UCSD-AML1 (cell line): ENCODE results near the gene PRXL2A.
"Not testable (repeated sequence)": the region's sequence is repeated elsewhere in the genome, so short reads cannot be mapped to it uniquely, and the experiment has no call there.

Source experiments
- DNase-seq: peaks from one replicate; lab custom pipeline; 2025; ENCODE audit not compliant: unreplicated experiment; lab: John Stamatoyannopoulos, UW

Gene PRXL2A

GRCh38 chr10:80408242-80409101, at the start of gene PRXL2A:
TSS of gene PRXL2A (plus strand) at chr10:80408551. CDS start at chr10:80420468, 11,917 bp downstream.
- DNase-seq = no peak

DNA sequence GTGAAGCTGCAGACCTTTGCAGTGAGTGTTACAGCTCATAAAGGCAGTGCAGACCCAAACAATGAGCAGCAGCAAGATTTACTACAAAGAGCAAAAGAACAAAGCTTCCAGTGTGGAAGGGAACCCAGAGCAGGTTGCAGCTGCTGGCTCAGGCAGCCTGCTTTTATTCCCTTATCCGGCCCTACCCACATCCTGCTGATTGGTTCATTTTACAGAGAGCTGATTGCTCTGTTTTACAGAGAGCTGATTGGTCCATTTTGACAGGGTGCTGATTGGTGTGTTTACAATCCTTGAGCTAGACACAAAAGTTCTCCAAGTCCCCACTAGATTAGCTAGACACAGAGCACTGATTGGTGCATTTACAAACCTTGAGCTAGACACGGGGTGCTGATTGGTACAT, 49.4 kb upstream of the PRXL2A start:
- DNase-seq = not testable (repeated sequence)

DNA sequence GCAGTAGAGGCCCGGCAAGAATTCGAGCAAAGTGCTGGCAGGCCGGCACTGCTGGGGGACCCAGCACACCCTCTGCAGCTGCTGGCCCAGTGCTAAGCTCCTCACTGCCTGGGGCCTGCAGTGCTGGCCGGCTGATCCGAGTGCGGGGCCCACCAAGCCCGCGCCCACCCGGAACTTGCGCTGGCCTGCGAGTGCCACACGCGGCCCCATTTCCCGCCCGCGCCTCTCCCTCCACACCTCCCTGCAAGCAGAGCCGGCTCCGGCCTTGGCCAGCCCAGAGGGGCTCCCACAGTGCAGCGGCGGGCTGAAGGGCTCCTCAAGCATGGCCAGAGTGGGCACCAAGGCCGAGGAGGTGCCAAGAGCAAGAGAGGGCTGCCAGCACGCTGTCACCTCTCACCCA, 48.7 kb upstream of the PRXL2A start:
- DNase-seq = no peak

- no peak for DNase-seq
Measured at GRCh38 chr10:80365510-80365909, 42.8 kb upstream of the PRXL2A start.

DNA sequence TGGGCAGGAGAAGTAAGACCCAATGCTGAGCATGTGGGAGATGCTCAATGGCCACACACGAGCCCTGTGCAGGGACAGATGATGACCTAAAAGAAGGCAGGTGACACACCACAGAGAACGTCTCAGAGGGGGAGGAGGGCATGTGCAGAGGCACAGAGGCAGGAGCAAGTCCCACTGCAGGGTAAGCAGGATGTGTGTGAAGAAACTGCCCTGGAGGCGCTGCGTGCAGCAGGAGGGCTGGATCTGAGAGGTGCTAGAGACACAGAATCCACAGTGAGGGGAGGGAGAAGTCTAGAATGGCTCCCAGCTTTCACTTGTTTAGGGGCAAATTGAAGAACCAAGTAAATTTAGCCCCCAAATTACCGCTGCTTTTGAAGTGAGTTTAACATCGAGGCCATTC, 36.9 kb upstream of the PRXL2A start:
- DNase-seq = no peak

- no peak for DNase-seq
Measured at GRCh38 chr10:80372675-80373074, 35.7 kb upstream of the PRXL2A start.

DNA sequence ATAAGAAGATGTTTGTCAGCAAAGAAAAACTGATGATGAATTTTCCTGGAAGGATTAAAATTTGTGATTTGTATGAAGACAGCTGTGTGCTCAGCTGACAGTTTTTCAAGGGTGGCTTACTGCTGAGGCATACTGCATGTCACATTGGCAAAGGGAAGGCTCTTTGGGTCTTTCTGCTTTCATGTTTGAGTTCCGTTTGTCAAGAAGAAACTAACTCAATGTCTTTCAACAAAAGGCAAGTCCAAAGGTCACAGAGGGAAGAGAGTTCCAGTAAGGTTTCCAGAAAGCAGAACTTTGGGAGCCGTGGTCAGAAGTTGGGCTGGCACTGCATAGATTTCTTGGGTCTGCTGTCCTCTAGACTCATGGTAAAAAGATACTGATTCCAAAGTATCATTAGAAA, 34.8 kb upstream of the PRXL2A start:
- DNase-seq = no peak

DNA sequence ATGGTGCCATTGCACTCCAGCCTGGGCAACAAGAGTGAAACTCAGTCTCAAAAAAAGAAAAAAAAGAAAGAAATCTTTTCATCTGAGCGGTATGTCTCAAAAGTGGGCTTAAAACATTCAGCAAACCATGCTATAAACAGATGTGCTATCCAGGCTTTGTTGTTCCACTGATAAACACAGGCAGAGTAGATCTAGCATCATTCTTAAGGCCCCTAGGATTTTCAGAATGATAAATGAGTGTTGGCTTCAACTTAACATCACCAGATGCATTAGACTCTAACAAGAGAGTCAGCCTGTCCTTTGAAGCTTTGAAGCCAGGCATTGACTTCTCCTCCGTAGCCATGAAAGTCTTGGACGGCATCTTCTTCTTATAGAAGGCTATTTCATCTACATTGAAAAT, 28.6 kb upstream of the PRXL2A start:
- no peak for DNase-seq

DNA sequence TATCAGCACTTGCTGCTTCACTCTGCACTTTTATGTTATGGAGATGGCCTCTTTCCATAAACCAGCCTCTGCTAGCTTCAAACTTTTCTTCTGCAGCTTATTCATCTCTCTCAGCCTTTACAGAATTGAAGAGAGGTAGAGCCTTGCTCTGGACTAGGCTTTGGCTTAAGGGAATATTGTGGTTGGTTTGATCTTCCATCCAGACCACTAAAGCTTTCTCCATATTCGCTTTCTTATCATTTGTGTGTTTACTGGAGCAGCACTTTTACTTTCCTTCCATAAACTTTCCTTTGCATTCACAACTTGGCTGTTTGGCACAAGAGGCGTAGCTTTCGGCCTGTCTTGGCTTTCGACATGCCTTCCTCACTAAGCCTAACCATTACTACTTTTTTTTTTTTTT, 28.2 kb upstream of the PRXL2A start:
- no peak for DNase-seq

- DNase-seq = no peak
Measured at GRCh38 chr10:80382989-80383388, 25.4 kb upstream of the PRXL2A start.

GRCh38 chr10:80390740-80391139, 17.6 kb upstream of the PRXL2A start:
- DNase-seq = no peak

- DNase-seq = no peak
Measured at GRCh38 chr10:80392250-80392649, 16.1 kb upstream of the PRXL2A start.

DNA sequence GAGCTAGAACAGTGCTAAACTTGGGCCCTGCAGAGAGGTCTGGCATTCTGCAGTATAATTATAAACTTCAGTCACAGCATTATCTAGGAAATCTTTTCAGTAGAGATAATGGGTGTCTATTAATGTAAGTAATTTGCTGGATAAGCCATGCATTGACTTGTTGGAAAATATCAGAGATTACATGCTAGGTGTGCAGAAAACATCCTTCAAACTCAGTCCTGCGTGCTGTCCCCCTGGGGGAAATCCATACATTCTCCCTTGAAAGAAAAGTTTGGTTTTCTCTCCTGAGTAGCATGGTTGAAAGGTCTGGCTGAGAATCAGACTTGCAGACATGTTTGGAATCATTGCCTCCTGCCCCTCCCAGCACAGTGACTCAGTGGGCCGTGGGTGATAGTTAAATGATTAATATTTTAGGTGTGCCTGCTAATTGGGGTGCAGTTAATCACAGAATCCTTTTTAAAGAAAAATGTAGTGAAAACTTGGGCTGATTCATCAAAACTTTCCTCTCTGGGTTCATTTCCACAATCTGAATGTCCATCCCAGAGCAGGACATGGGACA, 13.9 kb upstream of the PRXL2A start:
- DNase-seq = no peak

GRCh38 chr10:80397014-80397413, 11.3 kb upstream of the PRXL2A start:
- DNase-seq = no peak

- no peak for DNase-seq
Measured at GRCh38 chr10:80400136-80400804, 8.1 kb upstream of the PRXL2A start.

- DNase-seq = no peak
Measured at GRCh38 chr10:80405035-80405434, 3.3 kb upstream of the PRXL2A start.

GRCh38 chr10:80405626-80406025, 2.7 kb upstream of the PRXL2A start:
- no peak for DNase-seq

GRCh38 chr10:80406204-80406603, 2.1 kb upstream of the PRXL2A start:
- DNase-seq = no peak

GRCh38 chr10:80407812-80408241, 524 bp upstream of the PRXL2A start:
- no peak for DNase-seq

DNA sequence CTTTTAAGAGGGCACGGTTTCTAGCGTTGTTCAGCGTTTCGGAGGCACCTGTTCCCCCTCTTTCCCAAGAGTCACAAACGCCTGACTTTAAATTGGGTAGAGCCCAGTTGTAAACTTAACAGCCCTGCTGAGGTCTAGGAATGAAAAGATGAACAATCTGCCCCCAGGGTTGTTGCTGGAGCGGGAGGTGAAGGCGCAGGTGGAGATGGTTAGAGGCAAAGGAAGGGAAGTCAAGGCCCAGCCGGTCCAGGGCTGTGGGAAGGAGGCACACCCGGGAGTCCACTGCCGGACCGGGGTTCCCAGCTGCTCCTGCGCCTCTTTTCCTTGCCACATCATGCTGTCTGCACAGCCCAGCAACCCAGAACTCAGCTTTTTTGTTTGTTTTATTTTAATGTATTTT, 770 bp downstream of the PRXL2A start:
- no peak for DNase-seq

- no peak for DNase-seq
Measured at GRCh38 chr10:80410122-80410521, 1.8 kb downstream of the PRXL2A start.

GRCh38 chr10:80410578-80411145, 2.3 kb downstream of the PRXL2A start:
- no peak for DNase-seq
